ENCODE results near the gene CEBPE.

DNA sequence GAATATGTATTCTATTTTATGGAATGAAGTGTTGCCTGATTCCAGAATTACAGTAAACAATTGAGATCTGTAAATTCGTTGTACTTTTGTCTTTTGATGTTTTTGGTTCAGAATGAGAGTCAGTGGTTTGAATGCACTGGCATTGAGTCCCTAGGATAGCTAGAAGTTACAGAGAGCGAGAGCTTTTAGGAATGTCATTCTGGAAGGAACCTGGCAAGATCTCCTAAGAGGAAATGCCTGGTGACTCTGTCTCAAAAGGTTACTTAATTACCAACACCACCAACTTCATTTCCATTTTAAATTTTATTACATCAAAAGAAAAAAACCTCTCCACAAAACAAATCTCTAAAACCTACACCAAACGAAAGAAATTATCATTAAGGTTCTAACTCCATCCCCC is 6.0 kb upstream of the CEBPE start:
- TF ChIP-seq POLR2A (IDR thresholded peaks at IDR 0.05), result no peak
- no peak for TF ChIP-seq CTCF (IDR thresholded peaks at IDR 0.05)
